ENCODE measurements around the gene LRRC2.
"Not testable (repeated sequence)": the region's sequence is repeated elsewhere in the genome, so short reads cannot be mapped to it uniquely, and the experiment has no call there.

The LRRC2 gene

DNA sequence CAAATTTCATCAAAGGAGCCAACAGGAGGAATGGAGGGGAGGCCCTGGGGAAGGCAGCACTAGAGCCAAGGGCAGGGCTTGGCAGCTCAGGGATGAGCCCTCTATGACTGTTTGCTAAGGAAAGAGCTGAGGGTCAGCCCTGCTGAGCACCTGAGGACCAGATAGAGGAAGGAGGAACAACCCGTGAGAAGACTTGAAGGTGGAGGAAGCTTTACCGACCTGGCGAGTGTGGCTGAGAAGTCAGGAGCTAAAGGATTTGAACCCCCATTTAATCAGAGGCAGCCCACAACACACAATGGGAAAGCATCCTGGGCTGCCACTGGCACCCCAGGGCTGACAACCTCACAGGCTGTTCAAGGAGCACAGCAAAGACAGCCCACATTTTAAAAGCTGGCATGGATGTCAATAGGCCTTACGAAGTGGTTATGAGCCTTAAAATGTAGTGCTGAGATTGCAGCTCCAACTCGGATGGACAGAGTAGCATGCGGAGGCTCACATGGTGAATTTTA, 20.7 kb upstream of the LRRC2 start:
- TF ChIP-seq Cebpa-rat (IDR thresholded peaks at IDR 0.05): no peak
- H3K27ac ChIP-seq: no peak overlapping the region
- no peak overlapping the region for H3K9ac ChIP-seq
- no peaks in the 10 kb centered on the region for H3K36me3 ChIP-seq
- peaks cover 0 to 7% (median 0%) of the 10 kb centered on the region in 11 experiments; a peak in 5 of 22 replicates for H3K9me3 ChIP-seq (replicated peaks in 1 of 11)
- H3K4me3 ChIP-seq: no peak overlapping the region
- no peaks in the 10 kb centered on the region for H3K27me3 ChIP-seq
- no peaks in the 10 kb centered on the region for H3K4me1 ChIP-seq
- no peaks in the 10 kb centered on the region for H4K20me1 ChIP-seq
- H3K4me2 ChIP-seq: no peak overlapping the region

DNA sequence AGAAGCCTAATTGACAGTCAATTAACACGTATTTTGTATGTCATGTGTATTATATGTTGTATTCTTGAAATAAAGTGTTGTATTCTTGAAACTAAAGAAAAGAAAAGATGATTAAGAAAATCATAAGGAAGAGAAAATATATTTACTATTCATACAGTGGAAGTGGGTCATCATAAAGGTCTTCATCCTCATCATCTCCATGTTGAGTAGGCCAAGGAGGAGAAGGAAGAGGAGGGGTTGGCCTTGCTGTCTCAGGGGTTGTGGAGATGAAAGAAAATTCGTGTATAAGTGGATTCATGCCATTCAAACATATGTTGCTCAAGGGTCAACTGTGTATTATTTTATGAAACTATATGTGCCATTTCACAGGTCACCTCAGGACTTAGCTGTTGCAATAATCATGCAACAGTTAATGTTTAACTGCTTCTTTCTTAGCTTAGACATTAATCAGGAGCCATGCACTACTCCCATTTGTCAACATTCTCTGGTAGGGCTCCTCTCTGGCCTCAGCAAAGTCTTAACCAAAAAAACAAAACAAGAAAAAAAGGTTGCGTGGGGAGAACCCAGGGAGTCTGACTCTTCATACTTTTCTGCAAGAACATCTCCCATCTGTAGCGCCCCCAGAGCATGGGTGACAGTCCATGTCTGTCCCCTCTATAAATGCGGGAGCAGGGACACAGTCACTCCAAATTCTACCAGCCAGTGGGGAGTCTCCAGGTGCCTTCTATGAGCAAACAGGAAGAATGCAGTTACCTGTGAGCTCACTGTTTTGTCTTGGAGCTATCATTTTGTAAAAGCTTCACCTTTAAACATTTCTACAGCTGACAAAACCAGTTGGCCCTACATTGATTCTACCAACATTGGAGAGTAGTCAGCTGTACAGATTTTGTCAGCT, 19.9 kb upstream of the LRRC2 start:
- no peaks in the 10 kb centered on the region for H3K4me1 ChIP-seq
- H3K9me3 ChIP-seq (replicated peaks in 1 of 11): no peaks in the 10 kb centered on the region; a peak in 2 of 22 replicates
- no peak for TF ChIP-seq Cebpa-rat (IDR thresholded peaks at IDR 0.05)
- H3K27ac ChIP-seq: no peak overlapping the region
- no peaks in the 10 kb centered on the region for H4K20me1 ChIP-seq
- H3K4me3 ChIP-seq: no peak overlapping the region
- no peak overlapping the region for H3K4me2 ChIP-seq
- no peaks in the 10 kb centered on the region for H3K27me3 ChIP-seq
- H3K9ac ChIP-seq: no peak overlapping the region
- no peaks in the 10 kb centered on the region for H3K36me3 ChIP-seq

DNA sequence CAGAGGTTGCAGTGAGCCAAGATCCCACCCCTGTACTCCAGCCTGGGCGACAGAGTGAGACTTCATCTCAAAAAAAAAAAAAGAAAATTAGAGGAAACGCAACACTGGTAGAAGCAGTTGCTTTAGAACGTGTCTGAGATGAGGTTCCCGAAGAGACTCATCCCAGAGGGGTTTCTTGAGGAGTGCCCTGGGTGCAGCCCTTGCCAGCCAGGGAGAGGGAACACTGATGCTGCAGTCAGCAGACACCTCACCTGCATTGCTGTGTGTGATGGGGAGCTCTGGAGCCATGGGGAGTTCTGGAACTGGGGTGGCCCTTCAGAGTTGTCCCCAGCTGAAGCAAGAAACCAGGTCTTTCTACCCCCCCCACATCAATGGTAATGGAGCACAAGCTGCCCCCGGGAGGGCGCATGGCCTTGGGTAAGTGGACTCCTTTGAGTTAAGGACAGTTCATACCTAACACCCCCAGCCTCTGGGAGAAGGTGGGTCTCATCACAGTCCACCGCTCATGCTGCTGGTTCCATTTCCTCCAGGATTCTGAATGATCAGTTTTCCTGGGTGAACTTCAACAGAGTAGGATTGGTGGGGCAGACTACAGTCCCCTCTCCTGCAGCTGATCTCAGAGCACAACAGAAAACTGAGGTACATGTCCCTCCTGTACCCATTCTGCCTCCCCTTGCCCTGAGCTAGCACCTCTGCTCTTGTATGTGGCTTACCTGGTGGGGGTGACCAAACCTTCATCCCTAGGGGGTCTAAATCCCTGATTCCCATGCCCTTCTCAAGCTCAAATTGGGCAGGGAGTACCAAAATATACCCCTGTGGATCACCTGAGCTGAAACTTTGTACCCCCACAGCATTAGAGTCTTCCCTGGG, 18.7 kb upstream of the LRRC2 start:
- Histone ChIP-seq H3K4me2 (no peak overlapping the region), H3K36me3 (no peaks in the 10 kb centered on the region), H3K27me3 (no peaks in the 10 kb centered on the region), H3K4me1 (no peaks in the 10 kb centered on the region), H3K9ac (no peak overlapping the region), H4K20me1 (no peaks in the 10 kb centered on the region), H3K4me3 (no peak overlapping the region), H3K27ac (no peak overlapping the region), H3K9me3 (replicated peaks in 1 of 11) (no peaks in the 10 kb centered on the region; a peak in 1 of 22 replicates)
- no peak for TF ChIP-seq Cebpa-rat (IDR thresholded peaks at IDR 0.05)

DNA sequence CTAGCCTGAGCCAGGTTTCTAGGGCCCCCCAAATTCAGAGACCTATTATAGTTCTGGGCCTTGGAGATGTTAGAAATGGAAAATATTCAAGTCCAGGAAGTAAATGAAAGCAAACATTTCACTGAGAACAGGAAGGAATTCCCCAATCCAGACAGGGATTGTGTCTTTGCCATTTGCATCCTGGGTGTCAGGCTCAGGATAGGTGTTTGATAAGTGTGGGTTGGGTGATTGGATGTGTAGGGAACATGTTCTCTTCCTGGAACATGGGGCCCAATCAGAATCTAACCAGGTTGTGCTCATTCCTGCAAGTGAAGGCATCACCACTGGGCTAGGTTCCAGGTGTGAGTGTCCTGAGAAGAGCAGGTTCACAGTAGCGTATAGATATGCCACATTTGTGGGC, 14.6 kb upstream of the LRRC2 start:
- no peak for TF ChIP-seq Cebpa-rat (IDR thresholded peaks at IDR 0.05)
- H3K36me3 ChIP-seq: no peaks in the 10 kb centered on the region
- H3K27ac ChIP-seq: no peak overlapping the region

DNA sequence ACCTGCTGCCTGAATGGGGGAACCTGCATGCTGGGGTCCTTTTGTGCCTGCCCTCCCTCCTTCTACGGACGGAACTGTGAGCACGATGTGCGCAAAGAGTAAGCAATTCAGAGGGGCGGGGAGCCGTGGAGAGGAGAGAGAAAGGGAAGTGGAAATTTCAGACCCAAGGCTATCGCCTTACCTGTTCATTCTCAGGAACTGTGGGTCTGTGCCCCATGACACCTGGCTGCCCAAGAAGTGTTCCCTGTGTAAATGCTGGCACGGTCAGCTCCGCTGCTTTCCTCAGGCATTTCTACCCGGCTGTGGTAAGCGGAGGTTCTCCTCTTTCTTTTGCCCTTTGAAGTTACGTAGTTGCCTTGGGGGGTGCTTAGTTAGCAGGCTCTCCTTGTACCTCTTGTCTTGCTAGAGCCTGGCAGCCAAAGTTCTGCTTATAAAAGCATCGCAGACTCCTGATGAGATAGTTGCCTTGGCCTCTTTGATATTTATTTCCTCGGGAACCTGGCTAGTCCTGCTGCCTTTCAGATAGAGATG, 13.7 kb upstream of the LRRC2 start:
- H3K4me2 ChIP-seq: no peak overlapping the region
- no peak for TF ChIP-seq Cebpa-rat (IDR thresholded peaks at IDR 0.05)

More for the DNA sequence above, 14.6 kb upstream of the LRRC2 start:
- H3K4me2 ChIP-seq: no peak overlapping the region
- H3K4me3 ChIP-seq: no peak overlapping the region
- peaks cover 0 to 3% (median 0%) of the 10 kb centered on the region in 11 experiments; a peak in 1 of 22 replicates for H3K9me3 ChIP-seq (replicated peaks in 1 of 11)
- no peak overlapping the region for H3K9ac ChIP-seq
- H3K4me1 ChIP-seq: peaks cover 0 to 9% (median 2%) of the 10 kb centered on the region in 10 experiments; a peak in 5 of 20 replicates
- no peaks in the 10 kb centered on the region for H3K27me3 ChIP-seq
- H4K20me1 ChIP-seq: no peaks in the 10 kb centered on the region

DNA sequence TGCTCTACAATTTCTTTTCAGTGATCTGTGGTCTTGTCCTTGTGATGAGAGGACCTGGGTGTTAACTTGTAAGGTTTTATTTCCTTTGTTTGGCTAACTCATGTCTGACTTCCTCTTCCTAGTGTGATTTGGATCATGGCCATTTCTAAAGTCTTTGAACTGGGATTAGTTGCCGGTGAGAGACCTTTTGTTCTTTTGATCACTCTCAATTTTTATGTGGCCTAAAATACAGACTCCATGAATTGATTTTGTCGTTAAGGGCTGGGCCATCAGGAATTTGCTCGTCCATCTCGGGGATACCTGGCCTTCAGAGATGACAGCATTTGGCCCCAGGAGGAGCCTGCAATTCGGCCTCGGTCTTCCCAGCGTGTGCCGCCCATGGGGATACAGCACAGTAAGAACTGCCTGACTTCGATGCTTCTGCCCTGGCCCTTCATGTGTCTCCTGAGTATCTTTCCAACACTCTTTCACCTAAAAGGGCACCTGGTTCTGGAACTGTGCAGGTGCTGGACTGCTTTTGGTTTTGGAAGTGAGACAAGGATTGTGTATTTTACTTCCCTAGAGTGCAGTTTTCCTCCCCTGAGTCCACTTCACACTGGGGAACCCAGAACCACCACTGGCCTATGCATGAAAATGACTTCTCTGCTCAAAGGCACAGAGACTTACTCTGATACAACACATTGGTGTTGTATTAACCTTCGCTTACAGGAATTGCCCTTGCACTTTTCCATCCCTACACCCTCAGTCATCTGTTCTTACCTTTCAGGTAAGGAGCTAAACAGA, 13.1 kb upstream of the LRRC2 start:
- peak overlapping the region in 5 of 11 experiments; percentile 0 to 28 (median 15); a peak in 3 of 22 replicates for H3K4me2 ChIP-seq
- H3K4me3 ChIP-seq: no peak overlapping the region
- peaks cover 0 to 9% (median 3%) of the 10 kb centered on the region in 10 experiments; a peak in 6 of 20 replicates for H3K4me1 ChIP-seq
- H3K9ac ChIP-seq: no peak overlapping the region
- no peaks in the 10 kb centered on the region for H3K36me3 ChIP-seq
- TF ChIP-seq Cebpa-rat (IDR thresholded peaks at IDR 0.05): no peak
- no peaks in the 10 kb centered on the region for H3K27me3 ChIP-seq
- no peaks in the 10 kb centered on the region for H4K20me1 ChIP-seq
- no peak overlapping the region for H3K27ac ChIP-seq
- 0 out of 22 replicates have a peak, but pooled peaks cover 0 to 3% (median 0%) of the 10 kb centered on the region in 11 experiments for H3K9me3 ChIP-seq (replicated peaks in 1 of 11)

More for the DNA sequence above, 13.7 kb upstream of the LRRC2 start:
- no peaks in the 10 kb centered on the region for H3K36me3 ChIP-seq
- peaks cover 0 to 3% (median 0%) of the 10 kb centered on the region in 11 experiments; a peak in 1 of 22 replicates for H3K9me3 ChIP-seq (replicated peaks in 1 of 11)
- no peak overlapping the region for H3K4me3 ChIP-seq
- H3K9ac ChIP-seq: no peak overlapping the region
- H3K27ac ChIP-seq: no peak overlapping the region
- peaks cover 0 to 9% (median 3%) of the 10 kb centered on the region in 10 experiments; a peak in 6 of 20 replicates for H3K4me1 ChIP-seq
- H3K27me3 ChIP-seq: no peaks in the 10 kb centered on the region
- no peaks in the 10 kb centered on the region for H4K20me1 ChIP-seq

DNA sequence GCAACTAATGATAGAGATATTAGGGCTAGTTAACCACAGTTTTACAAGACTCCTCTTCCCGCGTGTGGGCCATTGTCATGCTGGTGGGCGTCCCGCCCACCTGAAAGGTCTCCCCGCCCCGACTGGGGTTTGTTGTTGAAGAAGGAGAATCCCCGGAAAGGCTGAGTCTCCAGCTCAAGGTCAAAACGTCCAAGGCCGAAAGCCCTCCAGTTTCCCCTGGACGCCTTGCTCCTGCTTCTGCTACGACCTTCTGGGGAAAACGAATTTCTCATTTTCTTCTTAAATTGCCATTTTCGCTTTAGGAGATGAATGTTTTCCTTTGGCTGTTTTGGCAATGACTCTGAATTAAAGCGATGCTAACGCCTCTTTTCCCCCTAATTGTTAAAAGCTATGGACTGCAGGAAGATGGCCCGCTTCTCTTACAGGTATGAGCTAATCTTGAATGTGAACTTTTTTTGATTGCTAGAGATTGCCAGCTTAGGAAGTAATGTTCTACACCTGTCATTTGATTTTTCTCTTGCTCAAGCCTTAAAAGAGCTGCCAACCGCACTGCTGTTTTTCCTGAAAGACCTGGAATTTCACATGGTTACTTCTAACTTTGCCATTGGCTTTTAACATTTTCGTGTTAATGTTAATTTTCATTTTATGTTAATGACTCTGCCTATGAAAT, 11.6 kb upstream of the LRRC2 start:
- not testable (repeated sequence) for H3K4me2 ChIP-seq; H3K27me3 ChIP-seq; H3K9ac ChIP-seq; H3K4me1 ChIP-seq; H3K27ac ChIP-seq; H3K9me3 ChIP-seq (replicated peaks in 1 of 11); H4K20me1 ChIP-seq; H3K36me3 ChIP-seq; H3K4me3 ChIP-seq

DNA sequence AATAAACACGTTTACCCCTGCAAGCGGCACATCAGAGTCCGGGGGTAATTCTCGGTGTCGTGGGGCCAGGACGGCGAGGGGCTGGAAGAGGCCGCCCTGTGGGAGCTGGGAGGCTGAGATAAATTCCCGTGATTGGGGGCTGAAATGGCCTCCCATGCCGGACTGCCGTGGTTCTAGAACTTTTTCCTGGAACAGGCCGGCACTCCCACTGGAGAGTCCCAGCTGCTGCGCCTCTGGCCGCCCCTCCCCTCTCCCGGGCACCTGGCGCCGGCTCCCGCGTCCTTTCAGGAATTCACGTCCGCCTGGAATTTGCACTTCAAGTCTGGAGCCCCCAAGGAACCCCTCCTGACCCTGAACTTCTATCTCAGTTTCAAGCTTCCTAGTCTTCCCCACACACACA, 10.8 kb upstream of the LRRC2 start:
- no peak for TF ChIP-seq Cebpa-rat (IDR thresholded peaks at IDR 0.05)
- Histone ChIP-seq H3K27ac (no peak overlapping the region), H4K20me1 (no peaks in the 10 kb centered on the region)

More for the DNA sequence above, 10.8 kb upstream of the LRRC2 start:
- Histone ChIP-seq H3K9ac (no peak overlapping the region), H3K36me3 (no peaks in the 10 kb centered on the region), H3K4me2 (no peak overlapping the region), H3K27me3 (no peaks in the 10 kb centered on the region), H3K4me1 (peaks cover 0 to 9% (median 3%) of the 10 kb centered on the region in 10 experiments; a peak in 6 of 20 replicates), H3K9me3 (replicated peaks in 1 of 11) (0 out of 22 replicates have a peak, but pooled peaks cover 0 to 3% (median 0%) of the 10 kb centered on the region in 11 experiments), H3K4me3 (no peak overlapping the region)
